K562 (cell line): ENCODE data around the gene KDM4F. TPM values are rescaled to one million over a fixed set of nuclear protein-coding genes. Genes with fewer than 3 reads are reported as not detected.

ENCODE experiments used
- EGR1 ChIP-seq: fragments of 450-650 bp; conservative IDR thresholded peaks from 2 replicates; pipeline ENCODE4 v1.6.1; 2017; ENCODE audit warnings: mild to moderate bottlenecking
- TFAM ChIP-seq: fragments of 250-450 bp; sonication (Bioruptor Pico); conservative IDR thresholded peaks from 2 replicates; pipeline ENCODE4 v1.5.0; 2021; ENCODE audit warnings: mild to moderate bottlenecking, moderate library complexity
- polyA plus RNA-seq, 8 experiments: library from polyadenylated mRNA; depleted of rRNA in 4 of 8; stranded (reverse) in 5 of 8; unstranded in 3 of 8; fragments of >200 nt; fragmentation: Nextera tagmentation in 2 of 8; fragmentation: Illumina TruSeq in 1 of 8; extraction: Ambion mirVana in 2 of 8; extraction: Trizol in 1 of 8; gene quantifications; 2 replicates each; pipeline versions ENCODE4 v1.2.1 to v1.2.3, GENCODE V29; 2011 to 2014; ENCODE audit warnings: inconsistent platforms in 1 of 8, missing spikeins in 1 of 8
- total RNA-seq, 7 experiments: library from RNA; depleted of rRNA in 6 of 7; stranded (reverse); fragments of >200 nt in 6 of 7; fragmentation: Illumina TruSeq in 2 of 7; extraction: Trizol in 2 of 7; gene quantifications; 2 replicates each; pipeline versions ENCODE4 v1.2.1 to v1.2.3, GENCODE V29; 2011 to 2021; ENCODE audit warnings: low replicate concordance in 1 of 7
- TF ChIP-seq, protein P1 (sequence below): fragments of 200-600 bp; sonication (generic); IDR thresholded peaks from one replicate; pipeline ENCODE4 v1.6.1; 2012; ENCODE audit warnings: mild to moderate bottlenecking, low read depth, low read length, inconsistent platforms
- TF ChIP-seq, protein P2 (sequence below), 2 experiments: fragments of 150-350 bp in 1 of 2; IDR thresholded peaks; 2 replicates each; pipeline ENCODE4 v1.6.1; 2012 to 2016; ENCODE audit warnings: low read depth in 2 of 2, low read length in 2 of 2, mild to moderate bottlenecking in 1 of 2, moderate library complexity in 1 of 2
- TF ChIP-seq, protein P3 (sequence below): fragments of 250-450 bp; sonication (Bioruptor Pico); IDR thresholded peaks from 2 replicates; pipeline ENCODE4 v1.5.0; 2021; ENCODE audit warnings: mild to moderate bottlenecking, moderate library complexity
- TF ChIP-seq, protein P4 (sequence below): fragments of 250-450 bp; sonication (Bioruptor Pico); IDR thresholded peaks from 2 replicates; pipeline ENCODE4 v1.8.0; 2022; ENCODE audit warnings: moderate library complexity, mild to moderate bottlenecking, inconsistent platforms

Gene KDM4F
- total and polyA plus RNA-seq, 9 of the 15 experiments (the other 6 are each of a cell fraction or from before 2014, with no cell fraction given), result not detected

DNA sequence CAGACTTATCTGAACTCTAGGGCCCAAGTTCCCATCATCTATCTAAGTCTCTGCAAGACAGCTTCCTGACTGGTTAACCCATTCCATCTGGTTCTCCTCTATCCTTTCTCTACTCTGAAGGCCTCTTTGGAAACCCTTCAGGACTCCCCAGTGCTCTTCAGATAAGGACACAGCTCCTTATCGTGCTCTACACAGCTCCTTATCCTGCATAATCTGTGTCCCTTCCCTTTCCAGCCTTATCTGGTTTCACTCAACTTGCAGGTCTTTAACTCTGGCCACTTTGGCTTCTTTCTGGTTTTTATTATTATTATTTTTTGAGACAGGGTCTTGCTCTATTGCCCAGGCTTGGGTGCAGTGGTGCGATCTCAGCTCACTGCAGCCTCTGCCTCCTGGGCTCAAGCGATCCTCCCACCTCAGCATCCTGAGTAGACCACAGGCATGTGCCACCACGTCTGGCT, 51.0 kb downstream of the KDM4F start (continued):
- TF ChIP-seq, protein P1, sequence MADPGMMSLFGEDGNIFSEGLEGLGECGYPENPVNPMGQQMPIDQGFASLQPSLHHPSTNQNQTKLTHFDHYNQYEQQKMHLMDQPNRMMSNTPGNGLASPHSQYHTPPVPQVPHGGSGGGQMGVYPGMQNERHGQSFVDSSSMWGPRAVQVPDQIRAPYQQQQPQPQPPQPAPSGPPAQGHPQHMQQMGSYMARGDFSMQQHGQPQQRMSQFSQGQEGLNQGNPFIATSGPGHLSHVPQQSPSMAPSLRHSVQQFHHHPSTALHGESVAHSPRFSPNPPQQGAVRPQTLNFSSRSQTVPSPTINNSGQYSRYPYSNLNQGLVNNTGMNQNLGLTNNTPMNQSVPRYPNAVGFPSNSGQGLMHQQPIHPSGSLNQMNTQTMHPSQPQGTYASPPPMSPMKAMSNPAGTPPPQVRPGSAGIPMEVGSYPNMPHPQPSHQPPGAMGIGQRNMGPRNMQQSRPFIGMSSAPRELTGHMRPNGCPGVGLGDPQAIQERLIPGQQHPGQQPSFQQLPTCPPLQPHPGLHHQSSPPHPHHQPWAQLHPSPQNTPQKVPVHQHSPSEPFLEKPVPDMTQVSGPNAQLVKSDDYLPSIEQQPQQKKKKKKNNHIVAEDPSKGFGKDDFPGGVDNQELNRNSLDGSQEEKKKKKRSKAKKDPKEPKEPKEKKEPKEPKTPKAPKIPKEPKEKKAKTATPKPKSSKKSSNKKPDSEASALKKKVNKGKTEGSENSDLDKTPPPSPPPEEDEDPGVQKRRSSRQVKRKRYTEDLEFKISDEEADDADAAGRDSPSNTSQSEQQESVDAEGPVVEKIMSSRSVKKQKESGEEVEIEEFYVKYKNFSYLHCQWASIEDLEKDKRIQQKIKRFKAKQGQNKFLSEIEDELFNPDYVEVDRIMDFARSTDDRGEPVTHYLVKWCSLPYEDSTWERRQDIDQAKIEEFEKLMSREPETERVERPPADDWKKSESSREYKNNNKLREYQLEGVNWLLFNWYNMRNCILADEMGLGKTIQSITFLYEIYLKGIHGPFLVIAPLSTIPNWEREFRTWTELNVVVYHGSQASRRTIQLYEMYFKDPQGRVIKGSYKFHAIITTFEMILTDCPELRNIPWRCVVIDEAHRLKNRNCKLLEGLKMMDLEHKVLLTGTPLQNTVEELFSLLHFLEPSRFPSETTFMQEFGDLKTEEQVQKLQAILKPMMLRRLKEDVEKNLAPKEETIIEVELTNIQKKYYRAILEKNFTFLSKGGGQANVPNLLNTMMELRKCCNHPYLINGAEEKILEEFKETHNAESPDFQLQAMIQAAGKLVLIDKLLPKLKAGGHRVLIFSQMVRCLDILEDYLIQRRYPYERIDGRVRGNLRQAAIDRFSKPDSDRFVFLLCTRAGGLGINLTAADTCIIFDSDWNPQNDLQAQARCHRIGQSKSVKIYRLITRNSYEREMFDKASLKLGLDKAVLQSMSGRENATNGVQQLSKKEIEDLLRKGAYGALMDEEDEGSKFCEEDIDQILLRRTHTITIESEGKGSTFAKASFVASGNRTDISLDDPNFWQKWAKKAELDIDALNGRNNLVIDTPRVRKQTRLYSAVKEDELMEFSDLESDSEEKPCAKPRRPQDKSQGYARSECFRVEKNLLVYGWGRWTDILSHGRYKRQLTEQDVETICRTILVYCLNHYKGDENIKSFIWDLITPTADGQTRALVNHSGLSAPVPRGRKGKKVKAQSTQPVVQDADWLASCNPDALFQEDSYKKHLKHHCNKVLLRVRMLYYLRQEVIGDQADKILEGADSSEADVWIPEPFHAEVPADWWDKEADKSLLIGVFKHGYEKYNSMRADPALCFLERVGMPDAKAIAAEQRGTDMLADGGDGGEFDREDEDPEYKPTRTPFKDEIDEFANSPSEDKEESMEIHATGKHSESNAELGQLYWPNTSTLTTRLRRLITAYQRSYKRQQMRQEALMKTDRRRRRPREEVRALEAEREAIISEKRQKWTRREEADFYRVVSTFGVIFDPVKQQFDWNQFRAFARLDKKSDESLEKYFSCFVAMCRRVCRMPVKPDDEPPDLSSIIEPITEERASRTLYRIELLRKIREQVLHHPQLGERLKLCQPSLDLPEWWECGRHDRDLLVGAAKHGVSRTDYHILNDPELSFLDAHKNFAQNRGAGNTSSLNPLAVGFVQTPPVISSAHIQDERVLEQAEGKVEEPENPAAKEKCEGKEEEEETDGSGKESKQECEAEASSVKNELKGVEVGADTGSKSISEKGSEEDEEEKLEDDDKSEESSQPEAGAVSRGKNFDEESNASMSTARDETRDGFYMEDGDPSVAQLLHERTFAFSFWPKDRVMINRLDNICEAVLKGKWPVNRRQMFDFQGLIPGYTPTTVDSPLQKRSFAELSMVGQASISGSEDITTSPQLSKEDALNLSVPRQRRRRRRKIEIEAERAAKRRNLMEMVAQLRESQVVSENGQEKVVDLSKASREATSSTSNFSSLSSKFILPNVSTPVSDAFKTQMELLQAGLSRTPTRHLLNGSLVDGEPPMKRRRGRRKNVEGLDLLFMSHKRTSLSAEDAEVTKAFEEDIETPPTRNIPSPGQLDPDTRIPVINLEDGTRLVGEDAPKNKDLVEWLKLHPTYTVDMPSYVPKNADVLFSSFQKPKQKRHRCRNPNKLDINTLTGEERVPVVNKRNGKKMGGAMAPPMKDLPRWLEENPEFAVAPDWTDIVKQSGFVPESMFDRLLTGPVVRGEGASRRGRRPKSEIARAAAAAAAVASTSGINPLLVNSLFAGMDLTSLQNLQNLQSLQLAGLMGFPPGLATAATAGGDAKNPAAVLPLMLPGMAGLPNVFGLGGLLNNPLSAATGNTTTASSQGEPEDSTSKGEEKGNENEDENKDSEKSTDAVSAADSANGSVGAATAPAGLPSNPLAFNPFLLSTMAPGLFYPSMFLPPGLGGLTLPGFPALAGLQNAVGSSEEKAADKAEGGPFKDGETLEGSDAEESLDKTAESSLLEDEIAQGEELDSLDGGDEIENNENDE, result no peak
- TF ChIP-seq, protein P2, sequence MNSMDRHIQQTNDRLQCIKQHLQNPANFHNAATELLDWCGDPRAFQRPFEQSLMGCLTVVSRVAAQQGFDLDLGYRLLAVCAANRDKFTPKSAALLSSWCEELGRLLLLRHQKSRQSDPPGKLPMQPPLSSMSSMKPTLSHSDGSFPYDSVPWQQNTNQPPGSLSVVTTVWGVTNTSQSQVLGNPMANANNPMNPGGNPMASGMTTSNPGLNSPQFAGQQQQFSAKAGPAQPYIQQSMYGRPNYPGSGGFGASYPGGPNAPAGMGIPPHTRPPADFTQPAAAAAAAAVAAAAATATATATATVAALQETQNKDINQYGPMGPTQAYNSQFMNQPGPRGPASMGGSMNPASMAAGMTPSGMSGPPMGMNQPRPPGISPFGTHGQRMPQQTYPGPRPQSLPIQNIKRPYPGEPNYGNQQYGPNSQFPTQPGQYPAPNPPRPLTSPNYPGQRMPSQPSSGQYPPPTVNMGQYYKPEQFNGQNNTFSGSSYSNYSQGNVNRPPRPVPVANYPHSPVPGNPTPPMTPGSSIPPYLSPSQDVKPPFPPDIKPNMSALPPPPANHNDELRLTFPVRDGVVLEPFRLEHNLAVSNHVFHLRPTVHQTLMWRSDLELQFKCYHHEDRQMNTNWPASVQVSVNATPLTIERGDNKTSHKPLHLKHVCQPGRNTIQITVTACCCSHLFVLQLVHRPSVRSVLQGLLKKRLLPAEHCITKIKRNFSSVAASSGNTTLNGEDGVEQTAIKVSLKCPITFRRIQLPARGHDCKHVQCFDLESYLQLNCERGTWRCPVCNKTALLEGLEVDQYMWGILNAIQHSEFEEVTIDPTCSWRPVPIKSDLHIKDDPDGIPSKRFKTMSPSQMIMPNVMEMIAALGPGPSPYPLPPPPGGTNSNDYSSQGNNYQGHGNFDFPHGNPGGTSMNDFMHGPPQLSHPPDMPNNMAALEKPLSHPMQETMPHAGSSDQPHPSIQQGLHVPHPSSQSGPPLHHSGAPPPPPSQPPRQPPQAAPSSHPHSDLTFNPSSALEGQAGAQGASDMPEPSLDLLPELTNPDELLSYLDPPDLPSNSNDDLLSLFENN (IDR thresholded peaks at IDR 0.05; ENCODE audit: low read depth in 2 of 2, low read length in 2 of 2), result peak in 1 of 2 experiments; percentile 71; a peak in 1 of 4 replicates
- TF ChIP-seq TFAM (CRISPR knock-in tag) (no peak), EGR1 (no peak)
- TF ChIP-seq, protein P3, sequence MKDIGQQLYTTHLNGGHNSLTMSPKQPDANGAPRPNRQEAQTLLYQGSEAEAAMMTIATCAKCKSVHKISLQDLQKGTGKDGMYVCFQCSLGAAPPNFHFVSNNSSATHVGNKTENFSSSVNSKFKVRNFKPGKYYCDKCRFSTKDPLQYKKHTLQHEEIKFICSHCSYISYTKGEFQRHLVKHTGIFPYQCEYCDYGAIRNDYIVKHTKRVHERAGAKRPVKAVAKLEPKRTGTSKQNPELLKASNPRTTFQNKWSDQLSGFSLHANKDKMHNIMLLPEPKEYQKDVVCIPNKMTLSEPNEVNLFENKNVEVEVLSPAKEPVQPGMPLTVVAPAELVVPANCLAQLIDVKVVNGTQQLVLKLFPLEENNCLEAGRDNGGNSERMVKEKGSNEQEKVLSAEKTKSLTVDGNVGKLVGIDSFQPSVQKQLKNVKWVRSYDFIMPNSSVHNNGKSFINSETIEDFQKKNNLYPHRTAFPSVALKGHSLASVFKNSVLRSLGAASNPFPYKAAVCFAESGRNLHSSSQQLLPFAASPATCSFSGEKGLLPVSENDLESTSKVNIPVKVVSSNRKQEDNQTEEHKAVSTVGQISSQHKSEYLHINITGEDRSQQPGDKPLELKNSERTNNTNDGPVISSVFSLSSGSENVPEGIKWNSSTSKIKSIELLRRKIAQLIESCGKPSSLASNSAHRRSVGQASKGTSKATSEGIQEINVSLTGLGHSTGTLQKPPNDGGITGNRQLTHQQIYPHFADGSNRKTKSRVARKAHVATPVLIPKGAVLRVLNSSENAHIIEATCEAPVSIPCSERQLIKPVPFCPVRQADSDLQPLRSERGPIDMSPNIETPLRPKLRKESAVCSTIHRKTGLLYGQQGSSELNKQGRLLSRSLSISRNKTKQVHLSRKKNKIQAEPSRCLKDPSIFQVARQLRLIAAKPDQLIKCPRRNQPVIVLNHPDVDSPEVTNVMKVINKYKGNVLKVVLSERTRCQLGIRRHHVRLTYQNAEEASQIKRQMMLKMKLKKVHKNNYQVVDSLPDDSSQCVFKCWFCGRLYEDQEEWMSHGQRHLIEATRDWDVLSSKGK, result no peak
- TF ChIP-seq, protein P4, sequence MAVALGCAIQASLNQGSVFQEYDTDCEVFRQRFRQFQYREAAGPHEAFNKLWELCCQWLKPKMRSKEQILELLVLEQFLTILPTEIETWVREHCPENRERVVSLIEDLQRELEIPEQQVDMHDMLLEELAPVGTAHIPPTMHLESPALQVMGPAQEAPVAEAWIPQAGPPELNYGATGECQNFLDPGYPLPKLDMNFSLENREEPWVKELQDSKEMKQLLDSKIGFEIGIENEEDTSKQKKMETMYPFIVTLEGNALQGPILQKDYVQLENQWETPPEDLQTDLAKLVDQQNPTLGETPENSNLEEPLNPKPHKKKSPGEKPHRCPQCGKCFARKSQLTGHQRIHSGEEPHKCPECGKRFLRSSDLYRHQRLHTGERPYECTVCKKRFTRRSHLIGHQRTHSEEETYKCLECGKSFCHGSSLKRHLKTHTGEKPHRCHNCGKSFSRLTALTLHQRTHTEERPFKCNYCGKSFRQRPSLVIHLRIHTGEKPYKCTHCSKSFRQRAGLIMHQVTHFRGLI (CRISPR knock-in tag), result peak; percentile 59; the same call in 1 of the 2 replicates
